ENCODE data around the gene GFY.

The GFY gene

GRCh38 chr19:49475191-49475917 lies 50.2 kb downstream of the GFY start:
- Histone ChIP-seq H3K27me3 (ENCODE audit: control insufficient read depth in 2 of 2, insufficient read depth in 2 of 2, low read length in 2 of 2) (no peaks in the 10 kb centered on the region), H3K36me3 (ENCODE audit: control insufficient read depth in 2 of 2, insufficient read depth in 2 of 2, low read length in 2 of 2) (peaks cover 0 to 5% of the 10 kb centered on the region in 2 donors), H3K4me1 (ENCODE audit: control insufficient read depth in 2 of 2, insufficient read depth in 2 of 2, low read length in 2 of 2) (peaks cover 5 to 8% of the 10 kb centered on the region in 2 donors), H3K9ac (ENCODE audit: low read depth in 1 of 2, low read length in 2 of 2) (peak overlapping the region; percentile 60 to 69), H3K27ac (ENCODE audit: low read depth in 2 of 2, low read length in 2 of 2) (peak overlapping the region; percentile 69 to 85), H3K4me3 (ENCODE audit: low read length in 2 of 2) (peak overlapping the region; percentile 76 to 78), H3K9me3 (ENCODE audit: control insufficient read depth in 2 of 2, low read length in 2 of 2) (no peaks in the 10 kb centered on the region)

GRCh38 chr19:49475995-49476880 lies 51.0 kb downstream of the GFY start:
- H3K27ac ChIP-seq (ENCODE audit: low read depth in 2 of 2, low read length in 2 of 2), result no peak overlapping the region
- H3K9me3 ChIP-seq (ENCODE audit: control insufficient read depth in 2 of 2, low read length in 2 of 2), result no peaks in the 10 kb centered on the region
- H3K36me3 ChIP-seq (ENCODE audit: control insufficient read depth in 2 of 2, insufficient read depth in 2 of 2, low read length in 2 of 2), result peaks cover 0 to 3% of the 10 kb centered on the region in 2 donors
- H3K27me3 ChIP-seq (ENCODE audit: control insufficient read depth in 2 of 2, insufficient read depth in 2 of 2, low read length in 2 of 2), result no peaks in the 10 kb centered on the region
- peaks cover 5 to 8% of the 10 kb centered on the region in 2 donors for H3K4me1 ChIP-seq (ENCODE audit: control insufficient read depth in 2 of 2, insufficient read depth in 2 of 2, low read length in 2 of 2)
- H3K9ac ChIP-seq (ENCODE audit: low read depth in 1 of 2, low read length in 2 of 2), result no peak overlapping the region
- H3K4me3 ChIP-seq (ENCODE audit: low read length in 2 of 2), result peak overlapping the region in 1 of 2 donors; percentile 76
